Upper lobe of left lung (tissue), 4 donors: ENCODE results near the gene ALKBH8.
"Not testable (repeated sequence)": the region's sequence is repeated elsewhere in the genome, so short reads cannot be mapped to it uniquely, and the experiment has no call there.

Experiments used
- POLR2A ChIP-seq, 4 donors: fragments of 450-650 bp; IDR thresholded peaks; one replicate each; pipeline ENCODE4 v1.5.1; 2016 to 2017; ENCODE audit warnings: antibody characterized with exemption in 4 of 4, mild to moderate bottlenecking in 2 of 4
- TF ChIP-seq, protein P1 (sequence below), 6 experiments: fragments of 450-650 bp in 4 of 6; fragments of 200-600 bp in 2 of 6; sonication (generic) in 2 of 6; IDR thresholded peaks; one replicate each; pipeline ENCODE4 v1.5.1; 2016 to 2019; ENCODE audit warnings: antibody characterized with exemption in 6 of 6

- TF ChIP-seq, protein P1, sequence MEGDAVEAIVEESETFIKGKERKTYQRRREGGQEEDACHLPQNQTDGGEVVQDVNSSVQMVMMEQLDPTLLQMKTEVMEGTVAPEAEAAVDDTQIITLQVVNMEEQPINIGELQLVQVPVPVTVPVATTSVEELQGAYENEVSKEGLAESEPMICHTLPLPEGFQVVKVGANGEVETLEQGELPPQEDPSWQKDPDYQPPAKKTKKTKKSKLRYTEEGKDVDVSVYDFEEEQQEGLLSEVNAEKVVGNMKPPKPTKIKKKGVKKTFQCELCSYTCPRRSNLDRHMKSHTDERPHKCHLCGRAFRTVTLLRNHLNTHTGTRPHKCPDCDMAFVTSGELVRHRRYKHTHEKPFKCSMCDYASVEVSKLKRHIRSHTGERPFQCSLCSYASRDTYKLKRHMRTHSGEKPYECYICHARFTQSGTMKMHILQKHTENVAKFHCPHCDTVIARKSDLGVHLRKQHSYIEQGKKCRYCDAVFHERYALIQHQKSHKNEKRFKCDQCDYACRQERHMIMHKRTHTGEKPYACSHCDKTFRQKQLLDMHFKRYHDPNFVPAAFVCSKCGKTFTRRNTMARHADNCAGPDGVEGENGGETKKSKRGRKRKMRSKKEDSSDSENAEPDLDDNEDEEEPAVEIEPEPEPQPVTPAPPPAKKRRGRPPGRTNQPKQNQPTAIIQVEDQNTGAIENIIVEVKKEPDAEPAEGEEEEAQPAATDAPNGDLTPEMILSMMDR (IDR thresholded peaks at IDR 0.05) = not testable (repeated sequence)
- TF ChIP-seq POLR2A (IDR thresholded peaks at IDR 0.05) = not testable (repeated sequence)
These were observed 13.6 kb upstream of the ALKBH8 start for GRCh38 chr11:107579169-107579568.
